ENCODE measurements around the gene BSND.

Gene BSND

GRCh38 chr1:54976747-54977146, 22.0 kb upstream of the BSND start:
- no peak for DNase-seq

GRCh38 chr1:54977533-54978297, 21.0 kb upstream of the BSND start:
- DNase-seq, result no peak

- no peak for DNase-seq
Observed at GRCh38 chr1:54978528-54979326, 20.0 kb upstream of the BSND start.

GRCh38 chr1:54979327-54979891, 19.3 kb upstream of the BSND start:
- DNase-seq, result no peak

- DNase-seq, result no peak
Observed at GRCh38 chr1:54980046-54980527, 18.6 kb upstream of the BSND start.

GRCh38 chr1:54980528-54981241, 18.0 kb upstream of the BSND start, which contains the start of gene TMEM61:
TMEM61 (plus strand) TSS chr1:54980628; CDS start chr1:54981066, 438 bp downstream.
- no peak for DNase-seq

- no peak for DNase-seq
Observed at GRCh38 chr1:54981466-54981865, 17.3 kb upstream of the BSND start.

GRCh38 chr1:54982739-54983138, 16.0 kb upstream of the BSND start:
- DNase-seq, result no peak

- no peak for DNase-seq
Observed at GRCh38 chr1:54984131-54984842, 14.4 kb upstream of the BSND start.

GRCh38 chr1:54985556-54985955, 13.2 kb upstream of the BSND start:
- no peak for DNase-seq

- DNase-seq, result no peak
Observed at GRCh38 chr1:54986025-54986424, 12.7 kb upstream of the BSND start.

GRCh38 chr1:54986533-54986932, 12.2 kb upstream of the BSND start:
- no peak for DNase-seq

GRCh38 chr1:54987427-54987826, 11.3 kb upstream of the BSND start:
- DNase-seq, result no peak

- no peak for DNase-seq
Observed at GRCh38 chr1:54987919-54988705, 10.6 kb upstream of the BSND start.

- no peak for DNase-seq
Observed at GRCh38 chr1:54988975-54989374, 9.8 kb upstream of the BSND start.

- DNase-seq, result no peak
Observed at GRCh38 chr1:54989473-54989872, 9.3 kb upstream of the BSND start.

GRCh38 chr1:54989968-54990810, 8.5 kb upstream of the BSND start:
- DNase-seq, result no peak

- DNase-seq, result no peak
Observed at GRCh38 chr1:54990916-54991315, 7.8 kb upstream of the BSND start.

GRCh38 chr1:54991939-54992338, 6.8 kb upstream of the BSND start:
- DNase-seq, result no peak

GRCh38 chr1:54993140-54993539, 5.6 kb upstream of the BSND start:
- no peak for DNase-seq

Data from NCI-H187 treated with DMSO at 0.1 percent for 48 hours (cell line).